HL-60/S4 treated with phorbol 12-myristate 13-acetate at 8.2 ng/mL for 4 days and 3 days (cell line): ENCODE data around the gene PSMB3.

Experiments used
- in situ Hi-C: fragments of 300-500 bp; cut with MboI; formaldehyde crosslinking; loops from 2 replicates; pipeline ENCODE4 v1.15.0; 2022; ENCODE audit warnings: low sequenced_read_pairs

The PSMB3 gene

GRCh38 chr17:38752308-38753070 is at the start of gene PSMB3:
Gene PSMB3 (plus strand): TSS chr17:38752741. CDS start chr17:38752827, 86 bp downstream.
- in situ Hi-C loops, result loop anchor here (10.0 kb wide), 1 partner anchor 62 kb away; no protein-coding TSS in a partner anchor

DNA sequence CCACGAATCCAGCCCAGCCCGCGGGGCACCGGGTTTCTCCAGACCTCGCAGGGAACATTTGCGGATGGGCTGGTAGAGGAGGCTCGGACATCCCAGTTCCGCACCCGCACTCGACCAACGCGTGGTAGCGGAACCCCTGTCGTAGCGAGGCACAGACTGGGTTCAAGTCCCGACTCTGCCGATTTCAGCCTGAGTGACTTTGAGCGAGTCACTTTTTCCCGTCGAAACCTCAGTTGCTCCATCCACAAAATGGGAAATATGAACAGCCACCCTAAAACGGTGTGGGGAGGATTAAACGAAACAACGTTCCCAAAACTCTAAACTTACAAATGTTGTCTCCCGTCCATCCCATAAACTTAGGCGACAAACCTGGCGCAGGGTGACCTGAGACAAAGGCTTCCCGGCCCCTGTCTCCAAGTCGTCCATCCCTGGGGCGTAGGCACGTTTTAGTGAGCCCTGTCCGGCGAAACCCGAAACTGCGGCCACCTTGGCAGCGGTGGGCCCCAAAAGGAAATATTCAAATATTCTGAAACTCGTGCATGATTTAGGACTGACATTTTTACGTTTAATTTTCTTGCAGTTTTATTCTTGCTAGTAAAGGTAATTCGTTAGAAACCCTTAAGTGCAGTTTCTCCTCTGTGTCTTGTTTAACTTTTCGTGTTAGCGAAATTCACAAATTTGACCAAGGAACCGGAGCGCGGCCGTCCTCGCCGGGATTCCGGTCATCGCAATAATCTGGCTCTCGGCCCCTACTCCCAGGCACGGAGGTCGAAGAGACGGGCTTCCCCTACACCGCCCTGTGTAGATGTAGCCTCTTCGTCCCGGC is 49.4 kb upstream of the PSMB3 start:
- in situ Hi-C loops, result no loop called here

DNA sequence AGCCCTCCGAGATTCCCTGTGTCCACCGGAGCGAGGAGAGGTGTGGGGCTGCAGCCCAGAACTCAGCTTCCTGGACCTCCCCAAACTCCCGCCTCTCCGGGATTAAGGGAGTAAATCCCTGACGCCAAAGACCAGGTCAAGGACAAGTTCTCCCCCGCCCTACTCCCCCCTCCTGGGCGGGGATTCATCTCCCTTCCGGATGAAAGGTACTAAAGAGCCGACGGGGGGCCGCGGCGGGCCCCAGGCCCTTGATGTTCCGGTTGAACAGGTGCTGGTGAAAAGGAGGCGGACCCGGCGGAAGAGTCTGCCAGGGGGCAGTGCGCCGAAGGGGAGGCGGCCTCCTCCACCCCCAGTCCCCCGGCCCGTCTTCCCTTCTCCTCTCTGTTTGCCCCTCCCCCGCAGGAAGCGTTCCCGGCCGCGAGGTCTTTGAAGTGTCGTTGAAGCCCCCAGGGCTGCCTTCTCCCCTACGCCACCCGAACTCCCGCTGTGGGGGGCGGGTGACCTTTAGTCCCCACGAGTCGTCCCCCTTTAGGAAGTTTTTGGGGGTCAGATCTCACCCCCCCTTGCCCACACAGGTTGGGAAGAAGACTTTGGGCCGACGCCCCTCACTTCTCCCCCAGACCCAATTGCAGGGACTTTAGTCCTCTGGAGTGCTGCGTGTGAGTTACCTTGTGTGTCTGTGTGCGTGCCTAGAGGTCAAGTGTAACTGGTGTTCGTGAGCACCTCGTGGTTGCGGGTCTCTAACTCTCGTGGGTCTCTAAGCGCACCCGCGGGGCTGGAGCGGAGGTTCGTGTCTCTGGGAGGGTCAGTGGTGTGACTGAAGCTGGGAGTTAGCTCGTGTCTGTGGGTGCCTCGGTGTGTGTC is 48.6 kb upstream of the PSMB3 start:
- in situ Hi-C loops, result no loop called here

DNA sequence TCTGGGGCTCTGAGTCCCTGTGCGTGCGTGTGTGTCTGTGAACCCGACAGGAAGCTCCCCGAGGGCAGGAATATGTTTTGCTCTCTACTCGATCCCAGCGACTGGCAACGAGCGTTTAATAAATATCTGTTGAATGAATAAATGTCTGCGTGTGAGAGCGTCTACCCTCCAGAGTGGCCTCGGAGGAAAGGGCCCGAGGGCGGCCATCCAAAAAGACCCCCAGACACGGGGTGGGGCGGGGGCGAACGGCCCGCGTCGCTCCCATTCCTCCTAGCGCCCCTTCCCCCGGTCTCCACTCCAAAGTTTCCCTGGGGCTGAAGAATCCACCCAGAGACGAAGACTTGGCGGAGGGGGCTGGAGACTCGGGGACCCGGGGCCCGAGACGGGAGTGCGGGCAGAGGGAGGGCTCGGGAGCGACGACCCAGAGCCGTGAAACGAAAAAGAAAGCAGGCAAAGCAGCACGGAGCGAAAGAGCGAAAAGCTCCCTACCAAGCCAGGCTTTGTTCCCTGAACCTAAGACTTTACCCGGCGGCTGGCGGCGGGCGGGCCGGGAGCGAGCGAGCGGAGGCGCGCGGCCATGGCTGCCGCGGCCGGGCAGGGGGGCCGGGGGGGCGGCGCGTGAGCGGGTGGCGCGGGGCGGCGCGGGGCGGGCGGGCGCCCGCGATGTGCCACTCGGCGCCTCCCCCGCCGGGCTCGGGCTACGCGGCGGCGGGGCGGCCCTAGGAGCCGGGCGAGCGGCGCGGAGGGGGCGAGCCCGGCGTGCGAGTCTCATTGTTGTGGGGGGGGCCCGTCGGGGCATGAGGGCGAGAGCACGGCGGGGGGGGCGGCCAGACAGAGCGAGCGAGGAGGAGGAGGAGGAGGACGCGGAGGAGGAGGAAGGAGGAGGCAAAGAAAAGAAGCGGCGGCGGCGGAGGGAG is 47.7 kb upstream of the PSMB3 start, which contains the start of gene MLLT6:
Gene MLLT6, plus strand, starts transcription at position 668 of the 917 bp plus-strand sequence. CDS start 360 bp downstream, outside the sequence.
- in situ Hi-C loops, result no loop called here

DNA sequence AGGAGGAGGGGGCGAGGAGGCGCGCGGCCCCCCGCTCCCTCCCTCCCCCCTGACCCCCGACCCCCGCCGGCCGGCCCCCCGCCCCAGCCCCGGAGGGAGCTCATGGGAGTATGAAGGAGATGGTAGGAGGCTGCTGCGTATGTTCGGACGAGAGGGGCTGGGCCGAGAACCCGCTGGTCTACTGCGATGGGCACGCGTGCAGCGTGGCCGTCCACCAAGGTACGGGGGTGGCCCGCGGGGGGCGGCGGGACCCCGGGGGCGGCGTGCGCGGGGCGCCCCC is 47.1 kb upstream of the PSMB3 start:
- in situ Hi-C loops, result no loop called here

DNA sequence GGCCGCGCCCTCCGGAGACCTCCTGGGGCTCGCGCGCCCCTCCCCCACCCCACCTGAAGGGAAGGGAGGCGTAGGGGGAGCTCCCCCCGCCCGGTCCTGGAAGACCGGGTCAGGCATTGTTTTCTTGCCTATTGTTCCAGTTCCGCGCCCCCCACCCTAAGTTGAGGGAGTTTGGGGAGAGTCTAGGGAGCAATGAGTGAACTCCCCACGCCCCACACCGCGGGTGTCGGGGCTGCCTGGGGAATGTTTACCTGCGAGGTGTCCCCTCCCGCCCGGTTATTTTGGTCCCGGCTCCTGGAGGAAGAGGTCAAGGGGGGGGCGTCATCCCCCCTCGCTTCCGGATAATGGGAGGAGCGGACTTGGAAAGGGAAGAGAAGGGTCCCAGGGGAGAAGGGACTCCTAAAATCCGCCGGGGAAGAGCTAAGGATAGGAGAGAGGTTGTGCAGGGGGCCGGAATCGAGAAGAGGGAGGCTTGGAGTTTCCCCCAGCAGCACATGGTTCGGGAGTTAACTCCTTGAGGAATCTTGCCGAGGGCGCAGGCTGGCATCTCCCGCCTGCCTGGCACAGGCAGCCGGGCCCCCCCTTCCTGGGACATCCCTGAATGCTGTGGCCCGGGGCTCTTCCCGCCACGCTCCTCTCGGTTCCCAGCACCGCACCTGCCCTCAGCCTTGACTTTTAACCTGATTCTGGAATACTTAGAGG is 46.6 kb upstream of the PSMB3 start:
- in situ Hi-C loops, result no loop called here

- in situ Hi-C loops, result no loop called here
These were observed 45.9 kb upstream of the PSMB3 start for GRCh38 chr17:38706505-38707216.

DNA sequence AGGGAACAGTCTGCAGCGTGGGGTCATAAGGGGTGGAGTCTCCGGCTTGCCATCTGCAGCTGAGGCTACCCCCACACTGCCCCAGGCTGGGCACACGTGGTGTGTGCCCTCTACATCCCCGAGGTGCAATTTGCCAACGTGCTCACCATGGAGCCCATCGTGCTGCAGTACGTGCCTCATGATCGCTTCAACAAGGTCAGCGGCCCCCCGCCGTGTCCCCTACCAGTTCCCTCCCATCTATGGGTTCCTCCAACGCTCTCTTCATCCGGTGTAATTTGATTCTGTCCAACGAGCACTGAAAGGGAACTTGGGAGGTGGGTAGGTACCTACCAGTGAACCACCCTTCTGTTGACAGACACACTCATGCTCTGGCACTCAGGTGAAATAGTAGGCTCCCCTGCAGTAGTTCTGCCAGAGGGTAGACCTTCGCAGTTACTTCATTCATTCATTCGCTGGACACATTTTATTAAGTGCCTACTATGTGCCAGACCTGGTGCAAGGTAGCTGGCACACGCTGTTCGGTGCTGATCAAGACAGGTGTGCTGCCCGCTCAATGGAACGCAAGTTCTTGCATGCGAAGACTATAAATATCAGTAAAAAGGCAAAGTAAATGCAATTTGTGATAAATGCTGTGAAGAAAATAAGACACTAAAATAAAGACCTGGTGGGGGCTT is 44.7 kb upstream of the PSMB3 start:
- in situ Hi-C loops, result no loop called here

DNA sequence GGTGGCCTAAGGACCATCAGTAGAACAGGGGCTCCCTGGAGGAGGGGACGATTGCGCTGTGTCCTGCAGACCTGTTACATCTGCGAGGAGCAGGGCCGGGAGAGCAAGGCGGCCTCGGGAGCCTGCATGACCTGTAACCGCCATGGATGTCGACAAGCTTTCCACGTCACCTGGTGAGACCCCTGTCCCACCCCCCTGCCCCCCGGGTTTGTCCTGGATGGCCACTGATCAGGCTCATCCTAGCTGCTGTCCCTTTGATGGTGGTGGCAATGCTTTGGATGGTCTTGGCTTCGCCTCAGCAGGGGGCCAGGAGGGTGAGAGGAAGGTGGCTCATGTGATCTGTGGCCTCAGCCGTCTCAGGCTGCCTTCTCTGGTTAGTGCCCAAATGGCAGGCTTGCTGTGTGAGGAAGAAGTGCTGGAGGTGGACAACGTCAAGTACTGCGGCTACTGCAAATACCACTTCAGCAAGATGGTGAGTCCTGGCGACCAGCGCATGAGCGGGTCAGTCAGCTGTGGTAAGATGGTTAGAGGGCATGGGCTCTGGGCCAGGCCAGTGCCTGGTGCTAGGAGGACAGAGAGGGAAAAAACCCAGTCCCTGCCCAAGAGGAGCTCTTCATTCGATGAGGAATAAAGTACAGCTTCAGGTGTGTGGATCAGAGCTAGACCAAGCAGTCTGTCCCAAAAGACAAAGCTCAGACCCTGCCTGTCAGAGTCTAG is 43.3 kb upstream of the PSMB3 start:
- in situ Hi-C loops, result no loop called here

- in situ Hi-C loops, result no loop called here
These were observed 42.5 kb upstream of the PSMB3 start for GRCh38 chr17:38709864-38710603.

GRCh38 chr17:38710604-38710962 is 42.0 kb upstream of the PSMB3 start:
- in situ Hi-C loops, result no loop called here

- in situ Hi-C loops, result no loop called here
These were observed 41.6 kb upstream of the PSMB3 start for GRCh38 chr17:38710985-38711384.

DNA sequence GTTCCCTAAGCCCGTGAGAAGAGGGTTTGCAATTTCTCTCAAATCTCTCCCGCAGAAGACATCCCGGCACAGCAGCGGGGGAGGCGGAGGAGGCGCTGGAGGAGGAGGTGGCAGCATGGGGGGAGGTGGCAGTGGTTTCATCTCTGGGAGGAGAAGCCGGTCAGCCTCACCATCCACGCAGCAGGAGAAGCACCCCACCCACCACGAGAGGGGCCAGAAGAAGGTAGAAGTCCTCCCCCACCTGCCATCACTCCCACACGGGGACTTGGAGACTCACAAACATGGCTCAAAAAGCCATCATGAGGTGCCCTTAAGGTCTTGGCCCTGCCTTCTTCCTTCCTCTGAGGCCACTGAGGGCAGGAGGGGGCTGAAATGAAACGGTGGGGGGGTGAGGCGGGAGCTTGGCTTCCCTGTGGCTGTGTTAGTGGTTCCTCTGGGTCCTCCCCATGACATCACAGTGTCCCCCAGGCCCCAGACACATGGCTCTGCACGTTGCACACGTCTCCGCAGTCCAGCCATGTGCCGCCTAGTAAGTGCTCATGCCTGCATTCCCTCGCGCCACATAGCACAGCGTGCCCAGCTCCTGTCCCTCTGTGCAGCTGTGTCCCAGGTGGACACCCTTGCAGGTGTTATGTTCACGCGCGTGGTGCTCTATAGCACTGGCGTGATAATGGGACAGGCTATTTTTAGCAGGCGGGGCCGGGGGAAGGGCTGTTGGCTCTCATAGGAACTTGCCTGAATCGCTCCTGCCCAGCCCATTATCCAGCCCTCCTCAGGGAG is 40.6 kb upstream of the PSMB3 start:
- in situ Hi-C loops, result no loop called here

DNA sequence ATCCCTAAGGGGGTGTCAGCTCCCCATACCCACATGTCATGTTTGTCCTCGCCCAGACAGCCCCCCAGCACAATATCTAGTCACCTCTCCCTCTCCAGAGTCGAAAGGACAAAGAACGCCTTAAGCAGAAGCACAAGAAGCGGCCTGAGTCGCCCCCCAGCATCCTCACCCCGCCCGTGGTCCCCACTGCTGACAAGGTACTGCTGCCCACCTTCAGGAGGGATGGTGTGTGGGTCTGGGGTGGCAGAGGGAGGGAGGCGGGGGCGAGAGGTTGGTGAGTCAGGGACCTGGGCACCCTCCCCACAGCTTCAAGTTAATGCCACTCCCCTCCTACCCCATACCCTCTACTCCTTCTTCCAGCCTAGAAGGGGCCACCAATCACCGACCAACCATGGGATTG is 39.9 kb upstream of the PSMB3 start:
- in situ Hi-C loops, result no loop called here

- in situ Hi-C loops, result no loop called here
These were observed 39.0 kb upstream of the PSMB3 start for GRCh38 chr17:38713456-38714075.
